HG03175 (cell line): ENCODE measurements around the gene LRRC43.

Experiments used
- ATAC-seq: cut with Tn5 transposase; IDR thresholded peaks from one replicate; pipeline ENCODE4 v1.9.1; 2021; ENCODE audit warnings: mild to moderate bottlenecking, moderate library complexity; ENCODE audit not compliant: unreplicated experiment

Gene LRRC43

GRCh38 chr12:122215771-122216170 lies 32.8 kb downstream of the LRRC43 start:
- no peak for ATAC-seq

GRCh38 chr12:122216445-122216844 lies 33.5 kb downstream of the LRRC43 start:
- ATAC-seq, result no peak

- ATAC-seq, result peak; percentile 90
Observed at GRCh38 chr12:122225683-122226365, 42.9 kb downstream of the LRRC43 start, which contains the start of gene DIABLO. Gene DIABLO, minus strand, starts transcription at chr12:122226052. Its CDS starts 38 bp downstream, at chr12:122226014.

GRCh38 chr12:122226366-122227125 lies 43.6 kb downstream of the LRRC43 start:
- ATAC-seq, result no peak

- no peak for ATAC-seq
Observed at GRCh38 chr12:122227341-122227740, 44.4 kb downstream of the LRRC43 start.

GRCh38 chr12:122228092-122228491 lies 45.2 kb downstream of the LRRC43 start:
- no peak for ATAC-seq

- no peak for ATAC-seq
Observed at GRCh38 chr12:122230798-122231197, 47.9 kb downstream of the LRRC43 start.

- ATAC-seq, result no peak
Observed at GRCh38 chr12:122232691-122233090, 49.8 kb downstream of the LRRC43 start.

GRCh38 chr12:122235741-122236140 lies 52.8 kb downstream of the LRRC43 start:
- no peak for ATAC-seq

GRCh38 chr12:122238861-122239260 lies 55.9 kb downstream of the LRRC43 start:
- no peak for ATAC-seq

GRCh38 chr12:122243965-122244364 lies 61.0 kb downstream of the LRRC43 start:
- no peak for ATAC-seq

- ATAC-seq, result no peak
Observed at GRCh38 chr12:122244565-122245371, 61.8 kb downstream of the LRRC43 start.

- ATAC-seq, result no peak
Observed at GRCh38 chr12:122245553-122245952, 62.6 kb downstream of the LRRC43 start.

GRCh38 chr12:122250047-122250446 lies 67.1 kb downstream of the LRRC43 start:
- ATAC-seq, result no peak

- no peak for ATAC-seq
Observed at GRCh38 chr12:122250536-122250935, 67.6 kb downstream of the LRRC43 start.
